ENCODE results near the gene TGFBR3L. TPM values are rescaled to one million over a fixed set of nuclear protein-coding genes. Genes with fewer than 3 reads are reported as not detected.
A peak's percentile ranks its signal among the peaks of the same experiment; 100 is the strongest.

Gene TGFBR3L
- total and polyA plus RNA-seq, 2 of the 13 experiments (the other 11 are each of a cell fraction or from before 2014, with no cell fraction given): 0.20 to 1.0 TPM

DNA sequence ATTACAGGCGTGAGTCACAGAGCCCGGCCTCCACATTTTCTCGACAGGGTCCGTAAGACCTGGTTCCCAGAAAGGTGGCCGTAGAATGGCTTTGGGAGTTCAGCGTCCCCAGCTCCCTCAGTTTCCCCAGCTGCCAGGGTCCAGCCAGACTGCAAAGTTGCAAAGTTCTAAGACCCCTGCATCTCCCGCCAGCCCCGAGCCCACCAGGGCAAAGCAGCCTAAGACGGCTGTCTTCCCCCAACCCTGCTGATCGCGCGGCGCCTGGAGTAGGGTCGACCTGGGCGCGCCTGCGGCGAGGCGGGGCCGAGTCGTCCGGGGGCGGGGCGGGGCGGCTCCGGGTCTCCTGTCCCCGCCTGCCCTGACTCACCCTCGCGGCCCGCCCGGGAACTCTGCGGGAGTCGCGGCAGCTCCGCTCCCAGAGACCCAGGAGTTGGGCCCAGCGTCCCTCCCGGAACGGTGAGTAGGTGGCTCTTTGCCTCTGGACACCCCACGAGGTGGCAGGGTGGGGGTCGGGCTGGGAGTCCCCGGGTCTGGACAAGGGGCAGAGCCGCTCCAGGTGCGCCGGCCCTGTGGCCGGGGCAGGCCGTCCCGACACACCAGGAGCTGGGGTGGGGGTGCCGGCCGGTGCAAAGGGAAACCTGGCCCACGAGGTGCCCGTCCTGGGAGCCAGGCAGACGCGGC, 26.3 kb upstream of the TGFBR3L start, which contains the start of gene LRRC8E (continued):
- TF ChIP-seq, protein P1, sequence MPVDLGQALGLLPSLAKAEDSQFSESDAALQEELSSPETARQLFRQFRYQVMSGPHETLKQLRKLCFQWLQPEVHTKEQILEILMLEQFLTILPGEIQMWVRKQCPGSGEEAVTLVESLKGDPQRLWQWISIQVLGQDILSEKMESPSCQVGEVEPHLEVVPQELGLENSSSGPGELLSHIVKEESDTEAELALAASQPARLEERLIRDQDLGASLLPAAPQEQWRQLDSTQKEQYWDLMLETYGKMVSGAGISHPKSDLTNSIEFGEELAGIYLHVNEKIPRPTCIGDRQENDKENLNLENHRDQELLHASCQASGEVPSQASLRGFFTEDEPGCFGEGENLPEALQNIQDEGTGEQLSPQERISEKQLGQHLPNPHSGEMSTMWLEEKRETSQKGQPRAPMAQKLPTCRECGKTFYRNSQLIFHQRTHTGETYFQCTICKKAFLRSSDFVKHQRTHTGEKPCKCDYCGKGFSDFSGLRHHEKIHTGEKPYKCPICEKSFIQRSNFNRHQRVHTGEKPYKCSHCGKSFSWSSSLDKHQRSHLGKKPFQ (CRISPR knock-in tag; IDR thresholded peaks at IDR 0.05; ENCODE audit: insufficient replicate concordance): no peak
- TF ChIP-seq TEAD2 (CRISPR knock-in tag; IDR thresholded peaks at IDR 0.05) (no peak), MIXL1 (CRISPR knock-in tag; IDR thresholded peaks at IDR 0.05) (no peak), GATAD1 (CRISPR knock-in tag; IDR thresholded peaks at IDR 0.05) (peak; percentile 20; the same call in 1 of the 2 replicates), KAT2B (IDR thresholded peaks at IDR 0.05; ENCODE audit: borderline replicate concordance, low read depth, low read length) (no peak), ZNF317 (CRISPR knock-in tag; IDR thresholded peaks at IDR 0.05) (no peak), RCOR2 (CRISPR knock-in tag; IDR thresholded peaks at IDR 0.05) (no peak), ZNF44 (CRISPR knock-in tag; IDR thresholded peaks at IDR 0.05) (no peak), PCBP1 (IDR thresholded peaks at IDR 0.05; ENCODE audit: borderline replicate concordance, low read depth, low read length) (no peak)
- TF ChIP-seq, protein P2, sequence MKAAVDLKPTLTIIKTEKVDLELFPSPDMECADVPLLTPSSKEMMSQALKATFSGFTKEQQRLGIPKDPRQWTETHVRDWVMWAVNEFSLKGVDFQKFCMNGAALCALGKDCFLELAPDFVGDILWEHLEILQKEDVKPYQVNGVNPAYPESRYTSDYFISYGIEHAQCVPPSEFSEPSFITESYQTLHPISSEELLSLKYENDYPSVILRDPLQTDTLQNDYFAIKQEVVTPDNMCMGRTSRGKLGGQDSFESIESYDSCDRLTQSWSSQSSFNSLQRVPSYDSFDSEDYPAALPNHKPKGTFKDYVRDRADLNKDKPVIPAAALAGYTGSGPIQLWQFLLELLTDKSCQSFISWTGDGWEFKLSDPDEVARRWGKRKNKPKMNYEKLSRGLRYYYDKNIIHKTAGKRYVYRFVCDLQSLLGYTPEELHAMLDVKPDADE (CRISPR knock-in tag; IDR thresholded peaks at IDR 0.05): no peak
- TF ChIP-seq, protein P3, sequence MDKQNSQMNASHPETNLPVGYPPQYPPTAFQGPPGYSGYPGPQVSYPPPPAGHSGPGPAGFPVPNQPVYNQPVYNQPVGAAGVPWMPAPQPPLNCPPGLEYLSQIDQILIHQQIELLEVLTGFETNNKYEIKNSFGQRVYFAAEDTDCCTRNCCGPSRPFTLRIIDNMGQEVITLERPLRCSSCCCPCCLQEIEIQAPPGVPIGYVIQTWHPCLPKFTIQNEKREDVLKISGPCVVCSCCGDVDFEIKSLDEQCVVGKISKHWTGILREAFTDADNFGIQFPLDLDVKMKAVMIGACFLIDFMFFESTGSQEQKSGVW (CRISPR knock-in tag; IDR thresholded peaks at IDR 0.05; ENCODE audit: borderline replicate concordance): no peak
- TF ChIP-seq, protein P4, sequence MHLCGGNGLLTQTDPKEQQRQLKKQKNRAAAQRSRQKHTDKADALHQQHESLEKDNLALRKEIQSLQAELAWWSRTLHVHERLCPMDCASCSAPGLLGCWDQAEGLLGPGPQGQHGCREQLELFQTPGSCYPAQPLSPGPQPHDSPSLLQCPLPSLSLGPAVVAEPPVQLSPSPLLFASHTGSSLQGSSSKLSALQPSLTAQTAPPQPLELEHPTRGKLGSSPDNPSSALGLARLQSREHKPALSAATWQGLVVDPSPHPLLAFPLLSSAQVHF (CRISPR knock-in tag; IDR thresholded peaks at IDR 0.05): no peak
- TF ChIP-seq, protein P5, sequence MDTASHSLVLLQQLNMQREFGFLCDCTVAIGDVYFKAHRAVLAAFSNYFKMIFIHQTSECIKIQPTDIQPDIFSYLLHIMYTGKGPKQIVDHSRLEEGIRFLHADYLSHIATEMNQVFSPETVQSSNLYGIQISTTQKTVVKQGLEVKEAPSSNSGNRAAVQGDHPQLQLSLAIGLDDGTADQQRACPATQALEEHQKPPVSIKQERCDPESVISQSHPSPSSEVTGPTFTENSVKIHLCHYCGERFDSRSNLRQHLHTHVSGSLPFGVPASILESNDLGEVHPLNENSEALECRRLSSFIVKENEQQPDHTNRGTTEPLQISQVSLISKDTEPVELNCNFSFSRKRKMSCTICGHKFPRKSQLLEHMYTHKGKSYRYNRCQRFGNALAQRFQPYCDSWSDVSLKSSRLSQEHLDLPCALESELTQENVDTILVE (CRISPR knock-in tag; IDR thresholded peaks at IDR 0.05): no peak
- TF ChIP-seq, protein P6, sequence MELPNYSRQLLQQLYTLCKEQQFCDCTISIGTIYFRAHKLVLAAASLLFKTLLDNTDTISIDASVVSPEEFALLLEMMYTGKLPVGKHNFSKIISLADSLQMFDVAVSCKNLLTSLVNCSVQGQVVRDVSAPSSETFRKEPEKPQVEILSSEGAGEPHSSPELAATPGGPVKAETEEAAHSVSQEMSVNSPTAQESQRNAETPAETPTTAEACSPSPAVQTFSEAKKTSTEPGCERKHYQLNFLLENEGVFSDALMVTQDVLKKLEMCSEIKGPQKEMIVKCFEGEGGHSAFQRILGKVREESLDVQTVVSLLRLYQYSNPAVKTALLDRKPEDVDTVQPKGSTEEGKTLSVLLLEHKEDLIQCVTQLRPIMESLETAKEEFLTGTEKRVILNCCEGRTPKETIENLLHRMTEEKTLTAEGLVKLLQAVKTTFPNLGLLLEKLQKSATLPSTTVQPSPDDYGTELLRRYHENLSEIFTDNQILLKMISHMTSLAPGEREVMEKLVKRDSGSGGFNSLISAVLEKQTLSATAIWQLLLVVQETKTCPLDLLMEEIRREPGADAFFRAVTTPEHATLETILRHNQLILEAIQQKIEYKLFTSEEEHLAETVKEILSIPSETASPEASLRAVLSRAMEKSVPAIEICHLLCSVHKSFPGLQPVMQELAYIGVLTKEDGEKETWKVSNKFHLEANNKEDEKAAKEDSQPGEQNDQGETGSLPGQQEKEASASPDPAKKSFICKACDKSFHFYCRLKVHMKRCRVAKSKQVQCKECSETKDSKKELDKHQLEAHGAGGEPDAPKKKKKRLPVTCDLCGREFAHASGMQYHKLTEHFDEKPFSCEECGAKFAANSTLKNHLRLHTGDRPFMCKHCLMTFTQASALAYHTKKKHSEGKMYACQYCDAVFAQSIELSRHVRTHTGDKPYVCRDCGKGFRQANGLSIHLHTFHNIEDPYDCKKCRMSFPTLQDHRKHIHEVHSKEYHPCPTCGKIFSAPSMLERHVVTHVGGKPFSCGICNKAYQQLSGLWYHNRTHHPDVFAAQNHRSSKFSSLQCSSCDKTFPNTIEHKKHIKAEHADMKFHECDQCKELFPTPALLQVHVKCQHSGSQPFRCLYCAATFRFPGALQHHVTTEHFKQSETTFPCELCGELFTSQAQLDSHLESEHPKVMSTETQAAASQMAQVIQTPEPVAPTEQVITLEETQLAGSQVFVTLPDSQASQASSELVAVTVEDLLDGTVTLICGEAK (IDR thresholded peaks at IDR 0.05): no peak
- TF ChIP-seq, protein P6 (CRISPR knock-in tag; IDR thresholded peaks at IDR 0.05): no peak

All from HepG2 (cell line).